Fibroblast of skin of back (primary cell): ENCODE data around the gene PIEZO1.
A peak's percentile ranks its signal among the peaks of the same experiment; 100 is the strongest.
"Not testable (repeated sequence)": the region's sequence is repeated elsewhere in the genome, so short reads cannot be mapped to it uniquely, and the experiment has no call there.

Experiments
- DNase-seq: peaks from one replicate; pipeline ENCODE4 v3.0.0-alpha.2; 2013

Gene PIEZO1

GRCh38 chr16:88686439-88687253 is 98.4 kb downstream of the PIEZO1 start, which contains the start of gene SNAI3:
SNAI3 (minus strand) TSS chr16:88686507; CDS start chr16:88686406, 101 bp downstream.
- peak; percentile 44 for DNase-seq

GRCh38 chr16:88686062-88686438 is 99.0 kb downstream of the PIEZO1 start:
- DNase-seq, result no peak

GRCh38 chr16:88685156-88686061 is 99.6 kb downstream of the PIEZO1 start:
- no peak for DNase-seq

GRCh38 chr16:88684569-88685155 is 100.4 kb downstream of the PIEZO1 start:
- no peak for DNase-seq

GRCh38 chr16:88681709-88682451 is 103.1 kb downstream of the PIEZO1 start:
- no peak for DNase-seq

- DNase-seq, result no peak
These were observed 103.8 kb downstream of the PIEZO1 start for GRCh38 chr16:88681084-88681680.

- no peak for DNase-seq
These were observed 104.4 kb downstream of the PIEZO1 start for GRCh38 chr16:88680554-88681083.

- DNase-seq, result no peak
These were observed 106.6 kb downstream of the PIEZO1 start for GRCh38 chr16:88678224-88678979.

- no peak for DNase-seq
These were observed 107.3 kb downstream of the PIEZO1 start for GRCh38 chr16:88677721-88678120.

GRCh38 chr16:88676502-88677242 is 108.3 kb downstream of the PIEZO1 start:
- no peak for DNase-seq

- no peak for DNase-seq
These were observed 111.2 kb downstream of the PIEZO1 start for GRCh38 chr16:88673716-88674379.

GRCh38 chr16:88672776-88673175 is 112.2 kb downstream of the PIEZO1 start:
- DNase-seq, result no peak

- DNase-seq, result no peak
These were observed 113.2 kb downstream of the PIEZO1 start for GRCh38 chr16:88671806-88672205.

- DNase-seq, result peak; percentile 49
These were observed 115.0 kb downstream of the PIEZO1 start for GRCh38 chr16:88669980-88670379.

GRCh38 chr16:88669493-88669892 is 115.5 kb downstream of the PIEZO1 start:
- DNase-seq, result not testable (repeated sequence)

GRCh38 chr16:88667461-88667860 is 117.6 kb downstream of the PIEZO1 start:
- DNase-seq, result no peak

GRCh38 chr16:88665570-88665969 is 119.5 kb downstream of the PIEZO1 start:
- DNase-seq, result no peak
